ENCODE measurements around the gene NSD1. TPM values are rescaled to one million over a fixed set of nuclear protein-coding genes. Genes with fewer than 3 reads are reported as not detected.
A peak's percentile ranks its signal among the peaks of the same experiment; 100 is the strongest.

The NSD1 gene
- total RNA-seq, 4 donors from 2014 or later = 24.0 to 39.5 (median 32.2) TPM

- Histone ChIP-seq H3K27me3 (no peaks in the 10 kb centered on the region), H3K4me3 (no peak overlapping the region), H3K4me1 (peaks cover 0 to 11% (median 4%) of the 10 kb centered on the region in 3 donors), H3K27ac (no peak overlapping the region), H3K36me3 (peaks cover 4 to 72% (median 12%) of the 10 kb centered on the region in 3 donors), H3K9me3 (no peaks in the 10 kb centered on the region)
- no peak for DNase-seq
- intact Hi-C loops (cut with DNase I) = no loop called here
- WGBS, 2 donors = 71 to 86% methylated on average over 1 of the region's 1 CpG
- TF ChIP-seq CTCF (IDR thresholded peaks at IDR 0.05) (no peak), POLR2A (IDR thresholded peaks at IDR 0.05) (no peak)
Measured at GRCh38 chr5:177325868-177326381, 192.4 kb downstream of the NSD1 start.

GRCh38 chr5:177327539-177328522 is 194.3 kb downstream of the NSD1 start:
- TF ChIP-seq CTCF (IDR thresholded peaks at IDR 0.05) (no peak), POLR2A (IDR thresholded peaks at IDR 0.05) (no peak)
- Histone ChIP-seq H3K4me1 (peaks cover 0 to 11% (median 4%) of the 10 kb centered on the region in 3 donors), H3K27ac (peak overlapping the region; percentile 33 to 42 (median 37)), H3K36me3 (peaks cover 12 to 81% (median 20%) of the 10 kb centered on the region in 3 donors), H3K9me3 (no peaks in the 10 kb centered on the region), H3K27me3 (no peaks in the 10 kb centered on the region), H3K4me3 (peak overlapping the region in 1 of 4 donors; percentile 6)
- intact Hi-C loops (cut with DNase I) = no loop called here
- DNase-seq = no peak
- 42 to 74% methylated on average over 20 to 23 of the region's 28 CpGs for WGBS, 2 donors

- intact Hi-C loops (cut with DNase I) = no loop called here
- H3K27ac ChIP-seq = peak overlapping the region; percentile 33 to 42 (median 37)
- no peaks in the 10 kb centered on the region for H3K9me3 ChIP-seq
- TF ChIP-seq POLR2A (IDR thresholded peaks at IDR 0.05) = no peak
- no peak for TF ChIP-seq CTCF (IDR thresholded peaks at IDR 0.05)
- H3K36me3 ChIP-seq = peaks cover 15 to 90% (median 29%) of the 10 kb centered on the region in 3 donors
- DNase-seq = no peak
- peaks cover 0 to 11% (median 4%) of the 10 kb centered on the region in 3 donors for H3K4me1 ChIP-seq
- no peak overlapping the region for H3K4me3 ChIP-seq
- no peaks in the 10 kb centered on the region for H3K27me3 ChIP-seq
- WGBS, 2 donors = 83 to 84% methylated on average over 19 of the region's 19 CpGs
Measured at GRCh38 chr5:177328545-177329231, 195.1 kb downstream of the NSD1 start.

- Histone ChIP-seq H3K4me1 (peaks cover 0 to 11% (median 4%) of the 10 kb centered on the region in 3 donors), H3K36me3 (peaks cover 20 to 91% (median 41%) of the 10 kb centered on the region in 3 donors), H3K4me3 (no peak overlapping the region), H3K27me3 (no peaks in the 10 kb centered on the region), H3K27ac (no peak overlapping the region), H3K9me3 (no peaks in the 10 kb centered on the region)
- WGBS, 2 donors = 87 to 95% methylated on average over 3 to 4 of the region's 6 CpGs
- intact Hi-C loops (cut with DNase I) = no loop called here
- no peak for DNase-seq
- TF ChIP-seq CTCF (IDR thresholded peaks at IDR 0.05) (no peak), POLR2A (IDR thresholded peaks at IDR 0.05) (no peak)
Measured at GRCh38 chr5:177329883-177330282, 196.3 kb downstream of the NSD1 start.

Data from esophagus squamous epithelium (tissue), 5 donors.